22Rv1 (cell line): ENCODE data around the gene RBM19.

ENCODE experiments used
- CTCF ChIP-seq: fragments of 450-650 bp; IDR thresholded peaks from 2 replicates; pipeline ENCODE4 v1.5.1; 2017; ENCODE audit warnings: mild to moderate bottlenecking
- ZFX ChIP-seq: fragments of 450-650 bp; IDR thresholded peaks from 2 replicates; pipeline ENCODE4 v1.6.1; 2017; ENCODE audit warnings: antibody characterized with exemption, borderline replicate concordance

GRCh38 chr12:113766879-113767878 lies 198.9 kb downstream of the RBM19 start:
- TF ChIP-seq CTCF = no peak
- TF ChIP-seq ZFX = no peak
